GM12865 (cell line): ENCODE measurements around the gene RAB15.

ENCODE experiments used
- DNase-seq: peaks from one replicate; pipeline ENCODE4 v3.0.0; 2010; ENCODE audit warnings: low read depth
- H3K4me3 ChIP-seq: 2 replicates; pipeline ENCODE4 v1.5.1; 2011; ENCODE audit warnings: mild to moderate bottlenecking, low read depth, low read length, control low read depth
- CTCF ChIP-seq: IDR thresholded peaks from 2 replicates; pipeline ENCODE4 v1.5.1; 2011; ENCODE audit warnings: low read length, control low read depth, low read depth, inconsistent platforms; ENCODE audit not compliant: insufficient read depth; ENCODE audit errors: missing control alignments

Gene RAB15

GRCh38 chr14:64935508-64935907 is 36.6 kb downstream of the RAB15 start:
- no peak for TF ChIP-seq CTCF

GRCh38 chr14:64934338-64934929 is 37.7 kb downstream of the RAB15 start:
- no peak for DNase-seq
- no peak overlapping the region for H3K4me3 ChIP-seq
- no peak for TF ChIP-seq CTCF

More at GRCh38 chr14:64935508-64935907, 36.6 kb downstream of the RAB15 start:
- no peak for DNase-seq
- H3K4me3 ChIP-seq = no peak overlapping the region

GRCh38 chr14:64932231-64932630 is 39.9 kb downstream of the RAB15 start:
- no peak for DNase-seq
- no peak for TF ChIP-seq CTCF

GRCh38 chr14:64931123-64931522 is 41.0 kb downstream of the RAB15 start:
- DNase-seq = no peak
- TF ChIP-seq CTCF = no peak
- no peak overlapping the region for H3K4me3 ChIP-seq

More at GRCh38 chr14:64932231-64932630, 39.9 kb downstream of the RAB15 start:
- no peak overlapping the region for H3K4me3 ChIP-seq

GRCh38 chr14:64930085-64930843 is 41.9 kb downstream of the RAB15 start:
- no peak for TF ChIP-seq CTCF
- no peak overlapping the region for H3K4me3 ChIP-seq
- no peak for DNase-seq

- no peak for DNase-seq
- no peak for TF ChIP-seq CTCF
- no peak overlapping the region for H3K4me3 ChIP-seq
Observed at GRCh38 chr14:64929014-64929359, 43.1 kb downstream of the RAB15 start.
